Kidney epithelial cell (primary cell): ENCODE measurements around the gene NPR1. TPM values are rescaled to one million over a fixed set of nuclear protein-coding genes. Genes with fewer than 3 reads are reported as not detected.

Experiments used
- DNase-seq: peaks from one replicate; pipeline ENCODE4 v3.0.0-alpha.2; 2010; ENCODE audit warnings: low read depth
- H3K27me3 ChIP-seq: 2 replicates; pipeline ENCODE4 v1.6.0; 2011; ENCODE audit warnings: low read length; ENCODE audit not compliant: control insufficient read depth, insufficient read depth
- H3K36me3 ChIP-seq: 2 replicates; pipeline ENCODE4 v1.5.1; 2011; ENCODE audit warnings: low read length; ENCODE audit not compliant: control insufficient read depth, insufficient read depth
- H3K4me3 ChIP-seq: 2 replicates; pipeline ENCODE4 v1.5.1; 2011; ENCODE audit warnings: low read depth, mild to moderate bottlenecking, control low read depth, low read length
- total RNA-seq: library from RNA; depleted of rRNA; stranded (reverse); fragments of >200 nt; gene quantifications from 2 replicates; pipeline ENCODE4 v1.2.3, GENCODE V29; 2015
- TF ChIP-seq, protein P1 (sequence below): IDR thresholded peaks from 2 replicates; pipeline ENCODE4 v1.5.1; 2011; ENCODE audit warnings: mild to moderate bottlenecking, moderate library complexity, low read length, control low read depth, inconsistent platforms; ENCODE audit not compliant: insufficient read depth, poor library complexity, severe bottlenecking

Gene NPR1
- total RNA-seq, 1 donor from 2014 or later, result 2.0 TPM

DNA sequence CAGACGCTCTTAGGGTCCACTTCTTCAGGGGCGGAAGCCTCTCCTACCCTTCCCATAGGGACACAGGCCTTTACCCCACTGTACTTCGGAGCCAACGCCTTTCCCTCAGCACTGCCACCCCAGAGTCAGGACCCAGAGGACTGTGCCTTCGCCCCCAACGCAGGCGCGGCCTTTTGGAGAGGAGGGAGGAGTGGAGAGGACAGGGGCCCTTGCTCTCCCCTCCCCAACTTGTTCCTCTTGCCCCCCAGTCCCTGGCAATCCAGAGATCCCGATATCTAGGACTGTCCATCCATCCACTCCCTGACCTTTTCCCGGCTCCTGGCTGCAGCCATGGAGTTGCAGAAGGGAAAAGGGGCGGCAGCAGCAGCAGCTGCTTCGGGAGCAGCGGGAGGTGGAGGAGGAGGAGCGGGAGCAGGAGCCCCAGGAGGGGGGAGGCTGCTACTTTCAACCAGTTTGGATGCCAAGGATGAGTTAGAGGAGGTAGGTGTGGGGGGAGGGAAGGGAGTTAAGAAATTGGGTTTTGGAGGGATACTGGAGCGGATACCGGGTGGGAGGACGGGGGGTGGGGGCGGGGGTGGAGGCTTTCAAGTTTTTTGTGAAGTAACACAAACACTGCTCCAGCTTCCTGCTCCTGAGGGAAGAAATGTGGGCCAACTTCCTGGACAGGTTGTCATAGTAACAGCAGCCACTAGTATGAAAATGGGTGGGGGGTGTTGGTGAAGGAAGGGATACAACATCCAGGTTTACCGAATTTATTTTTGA, 50.0 kb downstream of the NPR1 start:
- Histone ChIP-seq H3K36me3 (no peaks in the 10 kb centered on the region), H3K4me3 (peak overlapping the region; percentile 78), H3K27me3 (no peaks in the 10 kb centered on the region)
- no peak for DNase-seq
- TF ChIP-seq, protein P1, sequence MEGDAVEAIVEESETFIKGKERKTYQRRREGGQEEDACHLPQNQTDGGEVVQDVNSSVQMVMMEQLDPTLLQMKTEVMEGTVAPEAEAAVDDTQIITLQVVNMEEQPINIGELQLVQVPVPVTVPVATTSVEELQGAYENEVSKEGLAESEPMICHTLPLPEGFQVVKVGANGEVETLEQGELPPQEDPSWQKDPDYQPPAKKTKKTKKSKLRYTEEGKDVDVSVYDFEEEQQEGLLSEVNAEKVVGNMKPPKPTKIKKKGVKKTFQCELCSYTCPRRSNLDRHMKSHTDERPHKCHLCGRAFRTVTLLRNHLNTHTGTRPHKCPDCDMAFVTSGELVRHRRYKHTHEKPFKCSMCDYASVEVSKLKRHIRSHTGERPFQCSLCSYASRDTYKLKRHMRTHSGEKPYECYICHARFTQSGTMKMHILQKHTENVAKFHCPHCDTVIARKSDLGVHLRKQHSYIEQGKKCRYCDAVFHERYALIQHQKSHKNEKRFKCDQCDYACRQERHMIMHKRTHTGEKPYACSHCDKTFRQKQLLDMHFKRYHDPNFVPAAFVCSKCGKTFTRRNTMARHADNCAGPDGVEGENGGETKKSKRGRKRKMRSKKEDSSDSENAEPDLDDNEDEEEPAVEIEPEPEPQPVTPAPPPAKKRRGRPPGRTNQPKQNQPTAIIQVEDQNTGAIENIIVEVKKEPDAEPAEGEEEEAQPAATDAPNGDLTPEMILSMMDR, result no peak

DNA sequence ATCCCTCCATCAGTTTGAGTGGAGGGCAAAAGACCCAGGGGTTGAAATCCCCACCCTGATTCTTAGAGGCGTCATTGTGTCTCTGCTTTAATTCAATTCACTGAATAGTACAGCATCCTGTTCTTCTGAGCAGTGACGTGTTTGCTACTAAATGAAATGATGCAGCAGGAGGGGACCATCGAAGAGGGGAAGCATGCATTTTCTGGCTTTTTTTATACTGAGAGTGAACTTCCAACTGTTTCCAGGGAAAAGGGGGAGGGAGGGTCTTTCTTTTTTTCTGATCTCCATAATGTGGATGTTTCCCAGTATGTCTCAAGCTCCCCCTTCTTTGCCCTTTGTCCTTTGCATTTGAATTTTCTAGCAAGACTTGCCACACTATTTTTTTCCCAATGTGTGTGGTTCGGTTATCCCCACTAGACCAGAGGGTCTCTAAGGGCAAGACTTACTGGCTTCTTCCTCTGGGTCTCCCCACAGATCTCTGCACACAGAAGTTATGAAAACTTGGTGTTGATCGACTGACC, 52.0 kb downstream of the NPR1 start:
- DNase-seq, result no peak
- TF ChIP-seq, protein P1, result no peak
- Histone ChIP-seq H3K4me3 (no peak overlapping the region), H3K36me3 (no peaks in the 10 kb centered on the region), H3K27me3 (no peaks in the 10 kb centered on the region)

DNA sequence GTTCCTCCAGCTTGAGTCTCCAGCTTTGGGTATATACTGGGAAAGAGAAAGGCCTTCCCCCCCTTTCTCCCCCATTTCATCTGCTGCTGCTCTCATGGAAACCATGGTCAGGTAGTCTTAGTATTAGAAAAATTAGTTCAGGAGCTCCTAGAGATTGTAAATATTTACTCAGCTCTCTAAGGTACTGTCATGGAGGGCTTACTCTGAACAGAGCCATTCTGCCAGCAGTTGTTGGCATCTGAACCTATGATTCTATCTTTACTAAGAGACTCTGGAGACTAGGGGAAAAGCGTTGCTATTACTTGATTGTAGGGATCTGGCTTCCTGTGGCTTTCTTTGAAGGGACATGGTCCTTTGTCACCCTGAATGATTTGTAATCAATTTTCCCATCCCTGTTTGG, 55.5 kb downstream of the NPR1 start:
- no peaks in the 10 kb centered on the region for H3K27me3 ChIP-seq
- no peak overlapping the region for H3K4me3 ChIP-seq
- TF ChIP-seq, protein P1, result no peak
- no peak for DNase-seq
- no peaks in the 10 kb centered on the region for H3K36me3 ChIP-seq

DNA sequence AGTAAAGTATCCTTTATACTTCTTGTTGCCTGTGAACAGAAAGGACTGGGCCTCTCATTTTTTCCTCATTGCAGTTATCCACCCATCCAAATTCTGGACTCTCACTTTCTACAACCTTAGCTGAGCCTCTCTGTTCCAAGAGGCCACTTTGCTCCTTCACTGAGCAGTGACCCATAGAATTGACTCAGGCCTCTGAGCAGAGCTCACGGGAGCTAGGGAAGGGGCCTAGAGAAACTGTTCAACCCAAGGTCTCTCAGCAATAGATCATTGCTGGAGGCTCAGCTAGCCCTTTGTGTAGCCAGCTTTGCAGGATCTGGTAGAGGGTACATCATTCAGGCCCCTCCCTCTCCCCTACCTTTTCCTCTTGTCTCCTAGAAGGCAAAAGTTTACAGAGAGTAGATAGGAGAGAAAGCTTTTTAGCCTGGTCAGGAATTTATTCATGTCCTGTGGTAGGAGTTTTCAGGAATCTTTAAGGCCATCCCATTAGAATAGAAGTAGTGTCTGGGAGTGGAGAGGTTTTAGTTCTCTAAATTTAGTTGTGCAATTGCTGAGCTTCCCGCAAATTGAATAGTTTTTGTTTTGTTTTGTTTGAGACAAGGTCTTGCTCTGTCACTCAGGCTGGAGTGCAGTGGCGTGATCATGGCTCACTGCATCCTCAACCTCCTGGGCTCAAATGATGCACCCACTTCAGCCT, 56.1 kb downstream of the NPR1 start:
- no peaks in the 10 kb centered on the region for H3K27me3 ChIP-seq
- no peak overlapping the region for H3K4me3 ChIP-seq
- DNase-seq, result no peak
- TF ChIP-seq, protein P1, result no peak
- H3K36me3 ChIP-seq, result no peaks in the 10 kb centered on the region

DNA sequence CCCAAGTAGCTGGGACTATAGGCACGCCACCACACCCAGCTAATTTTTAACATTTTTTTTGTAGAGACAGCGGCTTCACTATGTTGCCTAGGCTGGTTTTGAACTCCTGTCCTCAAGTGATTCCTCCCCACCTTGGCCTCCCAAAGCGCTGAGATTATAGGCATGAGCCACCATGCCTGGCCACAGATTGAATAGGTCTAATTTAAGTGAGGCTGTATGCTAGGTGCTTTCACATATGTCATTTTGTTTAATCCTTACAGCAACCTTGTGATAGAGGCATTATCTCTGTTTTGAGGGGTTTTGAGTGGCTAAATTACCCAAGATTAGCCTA, 56.6 kb downstream of the NPR1 start:
- TF ChIP-seq, protein P1, result no peak

More for the DNA sequence above, 56.6 kb downstream of the NPR1 start:
- Histone ChIP-seq H3K4me3 (no peak overlapping the region), H3K36me3 (no peaks in the 10 kb centered on the region), H3K27me3 (no peaks in the 10 kb centered on the region)
- DNase-seq, result no peak
